T follicular helper cell (primary cell): ENCODE data around the gene CEP83.
"Not testable (repeated sequence)": the region's sequence is repeated elsewhere in the genome, so short reads cannot be mapped to it uniquely, and the experiment has no call there.

Experiments
- DNase-seq: peaks from one replicate; pipeline ENCODE4 v3.0.0-alpha.2; 2020; ENCODE audit warnings: low read depth

The CEP83 gene

GRCh38 chr12:94380507-94380906 is 79.2 kb downstream of the CEP83 start:
- DNase-seq: no peak

GRCh38 chr12:94379479-94380113 is 80.1 kb downstream of the CEP83 start:
- DNase-seq: no peak

GRCh38 chr12:94377599-94377998 is 82.1 kb downstream of the CEP83 start:
- no peak for DNase-seq

GRCh38 chr12:94374124-94374523 is 85.5 kb downstream of the CEP83 start:
- DNase-seq: no peak

- no peak for DNase-seq
These were observed 87.2 kb downstream of the CEP83 start for GRCh38 chr12:94372461-94372860.

- DNase-seq: no peak
These were observed 97.0 kb downstream of the CEP83 start for GRCh38 chr12:94362653-94363052.

GRCh38 chr12:94359761-94360160 is 99.9 kb downstream of the CEP83 start:
- DNase-seq: no peak

- DNase-seq: no peak
These were observed 106.5 kb downstream of the CEP83 start for GRCh38 chr12:94353130-94353529.

- no peak for DNase-seq
These were observed 119.1 kb downstream of the CEP83 start for GRCh38 chr12:94340573-94340972.

GRCh38 chr12:94338006-94338794 is 121.5 kb downstream of the CEP83 start:
- no peak for DNase-seq

- DNase-seq: no peak
These were observed 123.3 kb downstream of the CEP83 start for GRCh38 chr12:94336211-94336925.

GRCh38 chr12:94333396-94333795 is 126.3 kb downstream of the CEP83 start:
- DNase-seq: no peak

- no peak for DNase-seq
These were observed 130.3 kb downstream of the CEP83 start for GRCh38 chr12:94329366-94329765.

- no peak for DNase-seq
These were observed 131.9 kb downstream of the CEP83 start for GRCh38 chr12:94327809-94328208.

- no peak for DNase-seq
These were observed 132.9 kb downstream of the CEP83 start for GRCh38 chr12:94326727-94327126.

GRCh38 chr12:94326234-94326633 is 133.4 kb downstream of the CEP83 start:
- DNase-seq: no peak

GRCh38 chr12:94322346-94322745 is 137.3 kb downstream of the CEP83 start:
- DNase-seq: no peak

GRCh38 chr12:94320109-94320508 is 139.6 kb downstream of the CEP83 start:
- DNase-seq: no peak

GRCh38 chr12:94318181-94318580 is 141.5 kb downstream of the CEP83 start:
- no peak for DNase-seq

GRCh38 chr12:94316600-94316999 is 143.1 kb downstream of the CEP83 start:
- DNase-seq: not testable (repeated sequence)

GRCh38 chr12:94312378-94312777 is 147.3 kb downstream of the CEP83 start:
- no peak for DNase-seq

- DNase-seq: no peak
These were observed 150.3 kb downstream of the CEP83 start for GRCh38 chr12:94309373-94309772.

- no peak for DNase-seq
These were observed 151.1 kb downstream of the CEP83 start for GRCh38 chr12:94308612-94309011.
